Measurements from ENCODE around the gene NTHL1.

- TF ChIP-seq FOXM1 (IDR thresholded peaks at IDR 0.05; ENCODE audit: borderline replicate concordance), result no peak
- no peak for TF ChIP-seq SP1 (IDR thresholded peaks at IDR 0.05)
- TF ChIP-seq FOXA1 (IDR thresholded peaks at IDR 0.05), result no peak
- TF ChIP-seq BHLHE40 (IDR thresholded peaks at IDR 0.05; ENCODE audit: borderline replicate concordance), result no peak
- TF ChIP-seq FOXK2 (IDR thresholded peaks at IDR 0.05), result no peak
Observed at GRCh38 chr16:2076072-2076865, 28.6 kb upstream of the NTHL1 start.

Data from HEK293T (cell line).